SU-DHL-6 (cell line): ENCODE results near the gene ESM1.

Source experiments
- H2AFZ ChIP-seq: fragments of 200-600 bp; sonication (generic); 2 replicates; pipeline ENCODE4 v1.6.1; 2014; ENCODE audit warnings: low read depth, mild to moderate bottlenecking, moderate library complexity, mixed read lengths, antibody characterized with exemption, low read length; ENCODE audit not compliant: severe bottlenecking
- H3F3A ChIP-seq: fragments of 200-600 bp; shearing (Covaris generic); 2 replicates; pipeline ENCODE4 v1.6.0; 2016; ENCODE audit warnings: antibody characterized with exemption, mild to moderate bottlenecking; ENCODE audit not compliant: insufficient read depth
- H3K27ac ChIP-seq: fragments of 200-600 bp; sonication (generic); 2 replicates; pipeline ENCODE4 v1.5.1; 2016; ENCODE audit warnings: low read depth, mild to moderate bottlenecking, low read length, moderate library complexity, mixed read lengths
- H3K27me3 ChIP-seq: fragments of 200-600 bp; sonication (generic), shearing (Covaris generic); 2 replicates; pipeline ENCODE4 v1.6.0; 2014; ENCODE audit warnings: mild to moderate bottlenecking, low read length
- H3K36me3 ChIP-seq: fragments of 200-600 bp; sonication (generic); 2 replicates; pipeline ENCODE4 v1.6.1; 2014; ENCODE audit warnings: mild to moderate bottlenecking, low read length, mixed read lengths
- H3K4me2 ChIP-seq: fragments of 300-600, 200-600 bp; shearing (Covaris generic), sonication (generic); 2 replicates; pipeline ENCODE4 v1.6.0; 2014; ENCODE audit warnings: low read length, low read depth, mild to moderate bottlenecking; ENCODE audit not compliant: poor library complexity, severe bottlenecking
- H3K4me3 ChIP-seq: fragments of 200-600 bp; sonication (generic); 2 replicates; pipeline ENCODE4 v1.5.1; 2014; ENCODE audit warnings: antibody characterized with exemption, low read length, mild to moderate bottlenecking, mixed read lengths; ENCODE audit not compliant: insufficient read depth, poor library complexity, severe bottlenecking
- H3K79me2 ChIP-seq: fragments of 200-600 bp; sonication (generic); 2 replicates; pipeline ENCODE4 v1.6.1; 2014; ENCODE audit warnings: mild to moderate bottlenecking, low read length, moderate library complexity; ENCODE audit not compliant: insufficient read depth
- H3K9ac ChIP-seq: fragments of 200-600 bp; sonication (generic); 2 replicates; pipeline ENCODE4 v1.7.0; 2014; ENCODE audit warnings: mild to moderate bottlenecking, low read length
- H3K9me2 ChIP-seq: fragments of 200-600 bp; sonication (generic); replicated peaks from 2 replicates; pipeline ENCODE4 v1.6.1; 2014; ENCODE audit warnings: low read length; ENCODE audit not compliant: insufficient read depth
- H3K9me3 ChIP-seq: fragments of 200-600 bp; sonication (generic); 2 replicates; pipeline ENCODE4 v1.6.1; 2014; ENCODE audit warnings: low read length, mixed read lengths; ENCODE audit not compliant: insufficient read depth
- H4K20me1 ChIP-seq: fragments of 200-600 bp; sonication (generic); 2 replicates; pipeline ENCODE4 v1.6.1; 2014; ENCODE audit warnings: low read depth, mild to moderate bottlenecking, antibody characterized with exemption, low read length, moderate library complexity, mixed read lengths
- EZH2phosphoT487 ChIP-seq: fragments of 200-600 bp; sonication (generic), shearing (Covaris generic); conservative IDR thresholded peaks from 2 replicates; pipeline ENCODE4 v1.6.1; 2018; ENCODE audit warnings: mild to moderate bottlenecking, antibody characterized with exemption, low read length, moderate library complexity, mixed read lengths
- TF ChIP-seq, protein P1 (sequence below): fragments of 200-600 bp; sonication (generic); IDR thresholded peaks from one replicate; pipeline ENCODE4 v1.5.1; 2017; ENCODE audit warnings: antibody characterized with exemption, mild to moderate bottlenecking, low read length, moderate library complexity; ENCODE audit not compliant: insufficient read depth, poor library complexity, severe bottlenecking

Gene ESM1

DNA sequence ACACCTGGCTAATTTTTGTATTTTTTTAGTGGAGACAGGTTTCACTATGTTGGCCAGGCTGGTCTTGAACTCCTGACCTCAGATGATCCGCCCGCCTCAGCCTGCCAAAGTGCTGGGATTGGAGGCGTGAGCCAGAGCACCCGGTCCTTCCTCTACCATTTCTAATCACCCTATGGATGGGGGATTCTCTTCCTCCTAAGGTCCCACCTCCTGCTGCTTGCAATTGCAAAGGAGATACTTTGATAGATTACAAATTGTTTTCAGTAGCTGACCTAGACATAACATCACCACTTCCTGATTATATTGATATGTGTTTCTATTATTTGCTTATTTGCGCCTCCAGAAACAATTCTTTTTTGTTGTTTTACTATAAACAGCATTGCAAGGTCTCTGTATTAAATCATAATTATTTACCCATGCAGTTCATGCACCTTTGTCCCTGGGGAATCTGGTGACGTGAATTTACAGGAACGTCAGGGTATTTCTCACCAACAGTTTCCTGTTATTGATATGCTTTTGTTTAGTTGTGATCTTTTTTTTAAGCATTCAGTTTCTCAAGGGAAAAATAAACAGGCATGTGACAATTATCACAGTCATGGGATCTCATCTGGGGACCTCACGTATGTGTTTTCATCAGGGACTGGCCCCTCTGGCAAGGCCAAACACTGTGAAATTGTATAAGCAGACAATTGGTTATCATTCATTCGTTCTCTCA, 43.2 kb downstream of the ESM1 start:
- H3K9me3 ChIP-seq = no peaks in the 10 kb centered on the region
- H3K27me3 ChIP-seq = no peaks in the 10 kb centered on the region
- H3K4me3 ChIP-seq = no peak overlapping the region
- H3F3A ChIP-seq = no peaks in the 10 kb centered on the region
- no peak for TF ChIP-seq EZH2phosphoT487
- TF ChIP-seq, protein P1, sequence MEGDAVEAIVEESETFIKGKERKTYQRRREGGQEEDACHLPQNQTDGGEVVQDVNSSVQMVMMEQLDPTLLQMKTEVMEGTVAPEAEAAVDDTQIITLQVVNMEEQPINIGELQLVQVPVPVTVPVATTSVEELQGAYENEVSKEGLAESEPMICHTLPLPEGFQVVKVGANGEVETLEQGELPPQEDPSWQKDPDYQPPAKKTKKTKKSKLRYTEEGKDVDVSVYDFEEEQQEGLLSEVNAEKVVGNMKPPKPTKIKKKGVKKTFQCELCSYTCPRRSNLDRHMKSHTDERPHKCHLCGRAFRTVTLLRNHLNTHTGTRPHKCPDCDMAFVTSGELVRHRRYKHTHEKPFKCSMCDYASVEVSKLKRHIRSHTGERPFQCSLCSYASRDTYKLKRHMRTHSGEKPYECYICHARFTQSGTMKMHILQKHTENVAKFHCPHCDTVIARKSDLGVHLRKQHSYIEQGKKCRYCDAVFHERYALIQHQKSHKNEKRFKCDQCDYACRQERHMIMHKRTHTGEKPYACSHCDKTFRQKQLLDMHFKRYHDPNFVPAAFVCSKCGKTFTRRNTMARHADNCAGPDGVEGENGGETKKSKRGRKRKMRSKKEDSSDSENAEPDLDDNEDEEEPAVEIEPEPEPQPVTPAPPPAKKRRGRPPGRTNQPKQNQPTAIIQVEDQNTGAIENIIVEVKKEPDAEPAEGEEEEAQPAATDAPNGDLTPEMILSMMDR = no peak
- H3K36me3 ChIP-seq = no peaks in the 10 kb centered on the region
- H4K20me1 ChIP-seq = no peaks in the 10 kb centered on the region
- no peaks in the 10 kb centered on the region for H3K9me2 ChIP-seq
- no peak overlapping the region for H3K9ac ChIP-seq
- no peak overlapping the region for H2AFZ ChIP-seq
- H3K79me2 ChIP-seq = no peaks in the 10 kb centered on the region
- no peak overlapping the region for H3K27ac ChIP-seq
- no peak overlapping the region for H3K4me2 ChIP-seq

DNA sequence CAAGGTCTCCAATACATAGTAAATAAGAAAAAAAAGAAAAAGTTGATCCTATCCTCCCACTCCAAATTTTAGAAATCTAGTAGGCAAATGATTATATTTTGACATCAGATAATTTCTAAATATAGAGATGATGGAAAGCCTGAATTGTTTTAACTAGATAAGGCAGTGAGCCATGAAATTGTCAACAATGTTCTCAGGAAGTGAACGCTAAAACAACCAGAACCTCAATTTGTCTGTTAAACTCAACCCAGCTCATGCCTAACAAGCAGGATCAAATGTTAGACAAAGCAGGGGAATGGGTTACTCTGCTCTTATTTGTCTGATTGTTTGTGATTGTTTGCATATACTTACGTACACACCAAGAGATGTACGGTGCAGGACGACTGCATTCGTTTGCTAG, 49.2 kb downstream of the ESM1 start:
- H3K9ac ChIP-seq = no peak overlapping the region
- H3K4me3 ChIP-seq = no peak overlapping the region
- no peak overlapping the region for H3K4me2 ChIP-seq
- H3F3A ChIP-seq = no peaks in the 10 kb centered on the region
- H4K20me1 ChIP-seq = no peaks in the 10 kb centered on the region
- no peak for TF ChIP-seq EZH2phosphoT487
- TF ChIP-seq, protein P1 = no peak
- H3K9me2 ChIP-seq = no peaks in the 10 kb centered on the region
- H3K79me2 ChIP-seq = no peaks in the 10 kb centered on the region
- no peaks in the 10 kb centered on the region for H3K27me3 ChIP-seq
- no peaks in the 10 kb centered on the region for H3K9me3 ChIP-seq
- H3K36me3 ChIP-seq = no peaks in the 10 kb centered on the region
- no peak overlapping the region for H3K27ac ChIP-seq
- no peak overlapping the region for H2AFZ ChIP-seq

DNA sequence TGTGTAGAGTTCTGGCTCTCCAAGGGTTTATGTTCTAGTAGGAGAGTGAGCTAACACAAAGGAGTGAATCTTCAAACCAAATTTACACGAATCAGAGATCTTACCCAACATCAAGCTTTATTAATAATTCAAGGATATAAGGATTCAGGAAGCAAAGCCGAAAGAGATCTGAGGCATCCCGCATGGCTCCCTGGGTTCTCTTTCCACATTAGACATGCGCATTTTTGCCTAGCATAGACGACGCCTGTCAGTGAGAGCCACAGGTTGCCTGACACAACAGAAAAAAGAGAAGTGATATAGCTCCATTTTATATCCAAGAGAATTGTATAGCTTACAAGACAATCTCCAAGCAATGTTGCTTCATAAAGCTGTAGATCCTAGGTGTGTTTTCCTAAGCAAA, 52.6 kb downstream of the ESM1 start:
- Histone ChIP-seq H3K79me2 (no peaks in the 10 kb centered on the region), H2AFZ (no peak overlapping the region), H3K27ac (no peak overlapping the region), H3K4me3 (no peak overlapping the region), H3K36me3 (no peaks in the 10 kb centered on the region), H3K9me2 (no peaks in the 10 kb centered on the region), H3K9ac (no peak overlapping the region), H4K20me1 (no peaks in the 10 kb centered on the region), H3K27me3 (no peaks in the 10 kb centered on the region), H3K4me2 (no peak overlapping the region), H3F3A (no peaks in the 10 kb centered on the region), H3K9me3 (no peaks in the 10 kb centered on the region)
- TF ChIP-seq, protein P1 = no peak
- TF ChIP-seq EZH2phosphoT487 = no peak
